ENCODE results near the gene ATP6V1E1.
"Not testable (repeated sequence)": the region's sequence is repeated elsewhere in the genome, so short reads cannot be mapped to it uniquely, and the experiment has no call there.

DNA sequence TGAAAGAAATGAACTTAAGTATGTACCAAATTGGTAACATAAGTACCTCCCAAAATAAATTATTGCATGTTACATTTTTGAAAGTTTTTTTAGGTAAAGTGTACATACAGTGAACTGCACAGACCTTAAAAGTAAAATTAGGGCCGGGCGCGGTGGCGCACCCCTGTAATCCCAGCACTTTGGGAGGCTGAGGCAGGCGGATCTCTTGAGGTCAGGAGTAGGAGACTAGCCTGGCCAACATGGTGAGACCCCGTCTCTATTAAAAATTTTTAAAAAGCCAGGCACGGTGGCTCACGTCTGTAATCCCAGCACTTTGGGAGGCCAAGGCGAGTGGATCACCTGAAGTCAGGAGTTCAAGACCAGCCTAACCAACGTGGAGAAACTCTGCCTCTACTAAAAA, 8.3 kb upstream of the ATP6V1E1 start:
- TF ChIP-seq, protein P1, sequence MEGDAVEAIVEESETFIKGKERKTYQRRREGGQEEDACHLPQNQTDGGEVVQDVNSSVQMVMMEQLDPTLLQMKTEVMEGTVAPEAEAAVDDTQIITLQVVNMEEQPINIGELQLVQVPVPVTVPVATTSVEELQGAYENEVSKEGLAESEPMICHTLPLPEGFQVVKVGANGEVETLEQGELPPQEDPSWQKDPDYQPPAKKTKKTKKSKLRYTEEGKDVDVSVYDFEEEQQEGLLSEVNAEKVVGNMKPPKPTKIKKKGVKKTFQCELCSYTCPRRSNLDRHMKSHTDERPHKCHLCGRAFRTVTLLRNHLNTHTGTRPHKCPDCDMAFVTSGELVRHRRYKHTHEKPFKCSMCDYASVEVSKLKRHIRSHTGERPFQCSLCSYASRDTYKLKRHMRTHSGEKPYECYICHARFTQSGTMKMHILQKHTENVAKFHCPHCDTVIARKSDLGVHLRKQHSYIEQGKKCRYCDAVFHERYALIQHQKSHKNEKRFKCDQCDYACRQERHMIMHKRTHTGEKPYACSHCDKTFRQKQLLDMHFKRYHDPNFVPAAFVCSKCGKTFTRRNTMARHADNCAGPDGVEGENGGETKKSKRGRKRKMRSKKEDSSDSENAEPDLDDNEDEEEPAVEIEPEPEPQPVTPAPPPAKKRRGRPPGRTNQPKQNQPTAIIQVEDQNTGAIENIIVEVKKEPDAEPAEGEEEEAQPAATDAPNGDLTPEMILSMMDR (IDR thresholded peaks at IDR 0.05): not testable (repeated sequence)
- TF ChIP-seq POLR2A (IDR thresholded peaks at IDR 0.05): not testable (repeated sequence)
